Dermis microvascular lymphatic vessel endothelial cell (primary cell): ENCODE data around the gene TUFT1. TPM values are rescaled to one million over a fixed set of nuclear protein-coding genes. Genes with fewer than 3 reads are reported as not detected.
"Not testable (repeated sequence)": the region's sequence is repeated elsewhere in the genome, so short reads cannot be mapped to it uniquely, and the experiment has no call there.

Experiments
- DNase-seq, 2 donors: peaks; one replicate each; pipeline versions ENCODE4 v3.0.0 to v3.0.0-alpha.2; 2010; ENCODE audit warnings: low read depth in 2 of 2
- total RNA-seq: library from RNA; depleted of rRNA; stranded (reverse); fragments of >200 nt; gene quantifications from 2 replicates; pipeline ENCODE4 v1.2.1, GENCODE V29; 2014

TUFT1 gene
- total RNA-seq, 1 donor from 2014 or later, result 3.9 TPM

DNA sequence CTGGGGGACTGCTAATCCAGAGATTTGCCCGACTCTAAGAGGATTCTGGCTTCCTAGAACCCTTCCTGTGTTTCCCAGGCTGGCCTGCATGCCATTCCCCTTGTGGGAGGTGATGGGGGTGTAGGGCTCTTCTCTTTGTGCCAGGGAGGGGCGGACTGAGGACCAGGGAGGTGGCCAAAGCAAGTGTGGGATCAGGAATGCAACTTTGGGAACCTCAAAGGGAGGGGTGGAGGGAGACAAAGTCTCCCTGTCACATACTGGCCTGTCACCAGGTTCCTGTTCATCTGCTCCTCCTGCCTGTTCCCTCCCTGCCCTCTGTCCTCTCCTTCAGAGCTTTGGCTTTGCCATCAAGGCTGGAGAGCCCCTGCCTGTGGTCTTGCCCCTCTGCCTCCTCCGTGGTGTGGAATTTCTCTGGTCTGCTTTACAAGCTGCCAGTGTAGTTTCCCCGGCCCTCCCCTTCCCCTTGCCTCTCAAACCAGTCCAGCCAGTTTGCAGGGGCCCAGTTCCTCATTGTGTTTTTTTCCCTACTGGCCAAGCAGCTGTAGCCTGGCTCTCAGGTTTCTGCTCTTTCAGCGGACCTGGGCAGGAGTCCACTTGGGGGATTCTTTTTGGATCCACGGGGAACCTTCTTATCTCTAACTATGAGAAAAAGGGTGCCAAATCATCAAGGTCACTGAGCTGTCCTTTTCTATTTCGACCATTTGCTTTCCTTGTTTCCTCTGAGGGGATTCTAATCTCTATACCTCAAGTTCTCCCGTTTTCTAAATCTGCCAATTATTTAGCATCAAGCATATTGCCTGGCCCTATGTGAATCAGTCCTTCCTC is 27.1 kb upstream of the TUFT1 start:
- no peak for DNase-seq

GRCh38 chr1:151513626-151514121 is 26.4 kb upstream of the TUFT1 start:
- DNase-seq, result peak; percentile 7 to 29

- DNase-seq, result no peak
Observed at GRCh38 chr1:151514366-151514765, 25.7 kb upstream of the TUFT1 start.

DNA sequence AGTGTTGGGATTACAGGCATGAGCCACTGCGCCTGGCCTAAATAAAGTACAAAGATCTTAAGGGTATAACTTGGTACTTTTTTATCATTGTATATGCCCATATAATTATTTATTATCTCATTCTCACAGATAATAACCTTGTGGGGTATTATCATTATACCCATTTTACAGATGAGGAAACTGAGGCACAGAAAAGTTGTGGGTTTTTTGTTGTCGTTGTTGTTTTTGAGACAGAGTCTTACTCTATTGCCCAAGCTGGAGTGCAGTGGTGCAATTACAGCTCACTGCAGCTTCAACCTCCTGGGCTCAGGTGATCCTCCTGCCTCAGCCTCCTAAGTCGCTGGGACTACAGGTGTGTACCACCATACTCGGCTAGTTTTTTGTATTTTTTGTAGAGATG is 24.8 kb upstream of the TUFT1 start:
- no peak for DNase-seq

GRCh38 chr1:151516031-151516511 is 24.0 kb upstream of the TUFT1 start:
- no peak for DNase-seq

GRCh38 chr1:151518431-151518830 is 21.7 kb upstream of the TUFT1 start:
- DNase-seq, result no peak

DNA sequence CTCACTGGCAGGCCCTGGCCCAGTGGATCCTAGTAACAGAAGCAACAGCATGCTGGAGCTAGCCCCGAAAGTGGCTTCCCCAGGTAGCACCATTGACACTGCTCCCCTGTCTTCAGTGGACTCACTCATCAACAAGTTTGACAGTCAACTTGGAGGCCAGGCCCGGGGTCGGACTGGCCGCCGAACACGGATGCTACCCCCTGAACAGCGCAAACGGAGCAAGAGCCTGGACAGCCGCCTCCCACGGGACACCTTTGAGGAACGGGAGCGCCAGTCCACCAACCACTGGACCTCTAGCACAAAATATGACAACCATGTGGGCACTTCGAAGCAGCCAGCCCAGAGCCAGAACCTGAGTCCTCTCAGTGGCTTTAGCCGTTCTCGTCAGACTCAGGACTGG is 21.2 kb upstream of the TUFT1 start:
- DNase-seq, result no peak

GRCh38 chr1:151519667-151520066 is 20.4 kb upstream of the TUFT1 start:
- no peak for DNase-seq

GRCh38 chr1:151520359-151520758 is 19.8 kb upstream of the TUFT1 start:
- DNase-seq, result no peak

DNA sequence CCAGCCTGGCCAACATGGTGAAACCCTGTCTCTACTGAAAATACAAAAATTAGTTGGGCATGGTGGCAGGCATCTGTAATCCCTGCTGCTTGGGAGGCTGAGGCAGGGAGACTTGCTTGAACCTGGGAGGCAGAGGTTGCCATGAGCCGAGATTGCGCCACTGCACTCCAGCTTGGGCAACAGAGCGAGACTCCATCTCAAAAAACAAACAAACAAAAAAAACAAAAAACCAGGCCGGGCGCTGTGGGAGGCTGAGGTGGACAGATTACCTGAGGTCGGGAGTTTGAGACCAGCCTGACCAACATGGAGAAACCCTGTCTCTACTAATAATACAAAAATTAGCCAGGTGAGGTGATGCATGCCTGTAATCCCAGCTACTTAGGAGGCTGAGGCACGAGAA is 17.7 kb upstream of the TUFT1 start:
- DNase-seq, result not testable (repeated sequence)

DNA sequence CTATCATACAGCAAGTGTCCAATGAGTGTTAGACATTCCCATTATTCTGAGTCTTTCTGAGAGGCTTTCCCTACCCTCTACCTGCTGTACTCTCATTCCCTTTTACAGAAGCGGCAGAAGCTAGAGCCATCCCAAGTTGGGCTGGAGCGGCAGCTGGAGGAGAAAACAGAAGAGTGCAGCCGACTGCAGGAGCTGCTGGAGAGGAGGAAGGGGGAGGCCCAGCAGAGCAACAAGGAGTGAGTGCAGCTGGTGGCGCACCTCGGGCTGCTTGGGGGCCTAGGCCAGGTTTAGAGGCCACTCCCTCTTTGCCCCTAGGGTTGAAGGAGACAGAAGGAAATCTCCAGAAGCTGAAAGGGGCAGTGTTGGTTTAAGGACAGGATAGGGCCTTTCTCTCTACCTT is 16.8 kb upstream of the TUFT1 start:
- no peak for DNase-seq

- no peak for DNase-seq
Observed at GRCh38 chr1:151524736-151525135, 15.4 kb upstream of the TUFT1 start.

- DNase-seq, result no peak
Observed at GRCh38 chr1:151526735-151527525, 13.2 kb upstream of the TUFT1 start.

- no peak for DNase-seq
Observed at GRCh38 chr1:151529211-151529702, 10.9 kb upstream of the TUFT1 start.

DNA sequence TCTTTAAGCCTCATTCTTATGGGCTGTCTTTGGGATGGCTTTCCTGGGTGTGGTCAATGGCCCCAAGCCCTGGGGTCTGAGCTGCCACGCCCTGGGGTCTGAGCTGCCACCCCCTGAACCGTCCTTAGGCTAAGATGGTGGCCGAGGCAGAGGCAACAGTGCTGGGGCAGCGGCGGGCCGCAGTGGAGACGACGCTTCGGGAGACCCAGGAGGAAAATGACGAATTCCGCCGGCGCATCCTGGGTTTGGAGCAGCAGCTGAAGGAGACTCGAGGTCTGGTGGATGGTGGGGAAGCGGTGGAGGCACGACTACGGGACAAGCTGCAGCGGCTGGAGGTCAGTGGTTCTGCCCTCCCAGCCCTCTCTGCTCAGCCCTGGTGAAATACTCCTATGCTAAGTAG is 10.3 kb upstream of the TUFT1 start:
- no peak for DNase-seq

DNA sequence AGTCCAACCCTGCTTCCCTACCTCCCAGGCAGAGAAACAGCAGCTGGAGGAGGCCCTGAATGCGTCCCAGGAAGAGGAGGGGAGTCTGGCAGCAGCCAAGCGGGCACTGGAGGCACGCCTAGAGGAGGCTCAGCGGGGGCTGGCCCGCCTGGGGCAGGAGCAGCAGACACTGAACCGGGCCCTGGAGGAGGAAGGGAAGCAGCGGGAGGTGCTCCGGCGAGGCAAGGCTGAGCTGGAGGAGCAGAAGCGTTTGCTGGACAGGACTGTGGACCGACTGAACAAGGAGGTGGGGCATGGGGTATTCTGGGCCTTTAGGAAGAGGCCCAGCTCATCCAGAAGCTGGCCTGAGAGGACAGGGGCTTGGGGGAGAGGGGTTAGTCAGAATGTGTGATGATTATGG is 9.6 kb upstream of the TUFT1 start:
- no peak for DNase-seq

- DNase-seq, result no peak
Observed at GRCh38 chr1:151533870-151534269, 6.2 kb upstream of the TUFT1 start.

GRCh38 chr1:151534662-151535278 is 5.3 kb upstream of the TUFT1 start:
- peak; percentile 35 to 59 for DNase-seq

GRCh38 chr1:151535326-151536271 is 4.5 kb upstream of the TUFT1 start:
- DNase-seq, result no peak

- no peak for DNase-seq
Observed at GRCh38 chr1:151536499-151536898, 3.6 kb upstream of the TUFT1 start.

DNA sequence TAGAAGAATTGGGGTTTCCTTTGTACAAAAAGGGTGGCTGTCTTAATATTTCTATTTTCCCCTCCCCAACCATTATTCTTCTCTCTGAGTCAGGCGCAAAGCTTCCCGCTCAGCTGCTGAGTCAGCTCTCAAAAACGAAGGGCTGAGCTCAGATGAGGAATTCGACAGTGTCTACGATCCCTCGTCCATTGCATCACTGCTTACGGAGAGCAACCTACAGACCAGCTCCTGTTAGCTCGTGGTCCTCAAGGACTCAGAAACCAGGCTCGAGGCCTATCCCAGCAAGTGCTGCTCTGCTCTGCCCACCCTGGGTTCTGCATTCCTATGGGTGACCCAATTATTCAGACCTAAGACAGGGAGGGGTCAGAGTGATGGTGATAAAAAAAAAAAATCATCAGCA is 3.0 kb upstream of the TUFT1 start:
- peak in 1 of 2 donors; percentile 35 for DNase-seq
